Endothelial cell (in vitro differentiated cells): ENCODE measurements around the gene ALPG. TPM values are rescaled to one million over a fixed set of nuclear protein-coding genes. Genes with fewer than 3 reads are reported as not detected.

ENCODE experiments used
- DNase-seq: peaks from one replicate; pipeline ENCODE4 v3.0.0; 2021; ENCODE audit warnings: low spot score
- H3K27ac Mint-ChIP-seq: one replicate; pipeline ENCODE4 v1.8.0; 2021; ENCODE audit warnings: mixed read lengths, inconsistent platforms; ENCODE audit not compliant: unreplicated experiment
- H3K27me3 Mint-ChIP-seq: one replicate; pipeline ENCODE4 v1.8.0; 2021; ENCODE audit warnings: mild to moderate bottlenecking, moderate library complexity, mixed read lengths, inconsistent platforms; ENCODE audit not compliant: unreplicated experiment
- H3K36me3 Mint-ChIP-seq: one replicate; pipeline ENCODE4 v1.8.0; 2021; ENCODE audit warnings: mild to moderate bottlenecking, low read depth, mixed read lengths, inconsistent platforms; ENCODE audit not compliant: unreplicated experiment
- H3K4me1 Mint-ChIP-seq: one replicate; pipeline ENCODE4 v1.8.0; 2021; ENCODE audit warnings: mild to moderate bottlenecking, mixed read lengths, inconsistent platforms; ENCODE audit not compliant: unreplicated experiment
- H3K4me3 Mint-ChIP-seq: one replicate; pipeline ENCODE4 v1.8.0; 2021; ENCODE audit warnings: mild to moderate bottlenecking, mixed read lengths, inconsistent platforms; ENCODE audit not compliant: unreplicated experiment
- H3K9me3 Mint-ChIP-seq: one replicate; pipeline ENCODE4 v1.8.0; 2021; ENCODE audit warnings: mixed read lengths, inconsistent platforms; ENCODE audit not compliant: unreplicated experiment
- total RNA-seq: library from RNA; stranded (reverse); fragmentation: NEBNext Ultra II Directional; extraction: Animal tissue kit (Norgen Biotek cat#: 25700); gene quantifications from one replicate; pipeline ENCODE4 v1.2.1, GENCODE V29; 2021; ENCODE audit not compliant: unreplicated experiment
- TF ChIP-seq, protein P1 (sequence below): fragments of 200-600 bp; sonication (generic); IDR thresholded peaks from one replicate; pipeline ENCODE4 v1.5.0; 2021; ENCODE audit warnings: antibody characterized with exemption; ENCODE audit not compliant: unreplicated experiment

The ALPG gene
- total RNA-seq, 1 donor from 2014 or later: not detected

GRCh38 chr2:232434091-232434490, 27.4 kb downstream of the ALPG start:
- TF ChIP-seq, protein P1, sequence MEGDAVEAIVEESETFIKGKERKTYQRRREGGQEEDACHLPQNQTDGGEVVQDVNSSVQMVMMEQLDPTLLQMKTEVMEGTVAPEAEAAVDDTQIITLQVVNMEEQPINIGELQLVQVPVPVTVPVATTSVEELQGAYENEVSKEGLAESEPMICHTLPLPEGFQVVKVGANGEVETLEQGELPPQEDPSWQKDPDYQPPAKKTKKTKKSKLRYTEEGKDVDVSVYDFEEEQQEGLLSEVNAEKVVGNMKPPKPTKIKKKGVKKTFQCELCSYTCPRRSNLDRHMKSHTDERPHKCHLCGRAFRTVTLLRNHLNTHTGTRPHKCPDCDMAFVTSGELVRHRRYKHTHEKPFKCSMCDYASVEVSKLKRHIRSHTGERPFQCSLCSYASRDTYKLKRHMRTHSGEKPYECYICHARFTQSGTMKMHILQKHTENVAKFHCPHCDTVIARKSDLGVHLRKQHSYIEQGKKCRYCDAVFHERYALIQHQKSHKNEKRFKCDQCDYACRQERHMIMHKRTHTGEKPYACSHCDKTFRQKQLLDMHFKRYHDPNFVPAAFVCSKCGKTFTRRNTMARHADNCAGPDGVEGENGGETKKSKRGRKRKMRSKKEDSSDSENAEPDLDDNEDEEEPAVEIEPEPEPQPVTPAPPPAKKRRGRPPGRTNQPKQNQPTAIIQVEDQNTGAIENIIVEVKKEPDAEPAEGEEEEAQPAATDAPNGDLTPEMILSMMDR: no peak
- no peak overlapping the region for H3K27ac Mint-ChIP-seq
- peaks cover 7% of the 10 kb centered on the region for H3K27me3 Mint-ChIP-seq
- H3K36me3 Mint-ChIP-seq: no peaks in the 10 kb centered on the region
- no peaks in the 10 kb centered on the region for H3K4me1 Mint-ChIP-seq
- H3K4me3 Mint-ChIP-seq: no peak overlapping the region
- DNase-seq: no peak
- H3K9me3 Mint-ChIP-seq: no peaks in the 10 kb centered on the region

GRCh38 chr2:232434563-232435374, 28.1 kb downstream of the ALPG start:
- H3K27me3 Mint-ChIP-seq: peaks cover 7% of the 10 kb centered on the region
- H3K9me3 Mint-ChIP-seq: no peaks in the 10 kb centered on the region
- no peaks in the 10 kb centered on the region for H3K36me3 Mint-ChIP-seq
- H3K4me1 Mint-ChIP-seq: no peaks in the 10 kb centered on the region
- H3K4me3 Mint-ChIP-seq: no peak overlapping the region
- no peak overlapping the region for H3K27ac Mint-ChIP-seq
- TF ChIP-seq, protein P1: no peak
- DNase-seq: no peak

GRCh38 chr2:232435375-232435648, 28.7 kb downstream of the ALPG start:
- TF ChIP-seq, protein P1: no peak
- H3K9me3 Mint-ChIP-seq: no peaks in the 10 kb centered on the region
- no peak for DNase-seq
- peaks cover 7% of the 10 kb centered on the region for H3K27me3 Mint-ChIP-seq
- no peaks in the 10 kb centered on the region for H3K4me1 Mint-ChIP-seq
- no peak overlapping the region for H3K4me3 Mint-ChIP-seq
- no peak overlapping the region for H3K27ac Mint-ChIP-seq
- H3K36me3 Mint-ChIP-seq: no peaks in the 10 kb centered on the region

- H3K27ac Mint-ChIP-seq: no peak overlapping the region
- H3K36me3 Mint-ChIP-seq: no peaks in the 10 kb centered on the region
- TF ChIP-seq, protein P1: no peak
- H3K9me3 Mint-ChIP-seq: no peaks in the 10 kb centered on the region
- no peak for DNase-seq
- H3K4me1 Mint-ChIP-seq: no peaks in the 10 kb centered on the region
- H3K27me3 Mint-ChIP-seq: peaks cover 10% of the 10 kb centered on the region
- no peak overlapping the region for H3K4me3 Mint-ChIP-seq
Measured at GRCh38 chr2:232435805-232436204, 29.2 kb downstream of the ALPG start.

GRCh38 chr2:232436381-232437194, 29.9 kb downstream of the ALPG start:
- no peaks in the 10 kb centered on the region for H3K36me3 Mint-ChIP-seq
- TF ChIP-seq, protein P1: no peak
- peaks cover 14% of the 10 kb centered on the region for H3K27me3 Mint-ChIP-seq
- no peak for DNase-seq
- no peak overlapping the region for H3K4me3 Mint-ChIP-seq
- H3K27ac Mint-ChIP-seq: no peak overlapping the region
- H3K4me1 Mint-ChIP-seq: no peaks in the 10 kb centered on the region
- H3K9me3 Mint-ChIP-seq: no peaks in the 10 kb centered on the region
